Adrenal gland (tissue), 12 donors: ENCODE results near the gene STOML1. TPM values are rescaled to one million over a fixed set of nuclear protein-coding genes. Genes with fewer than 3 reads are reported as not detected.

ENCODE experiments used
- DNase-seq, 7 donors: peaks; one replicate each; pipeline ENCODE4 v3.0.0-alpha.2; 2019 to 2020
- H3K27ac ChIP-seq, 5 donors: fragments of 200-600 bp; sonication (generic) in 4 of 5; 1 replicate in 3 of 5; 2 replicates in 2 of 5; pipeline versions ENCODE4 v1.5.1 to v1.8.0; 2016 to 2020; ENCODE audit warnings: mild to moderate bottlenecking in 1 of 5
- H3K27me3 ChIP-seq: fragments of 200-600 bp; 2 replicates; pipeline ENCODE4 v1.8.0; 2021
- H3K36me3 ChIP-seq, 2 donors: fragments of 200-600 bp; replicated peaks in 1 of 2; 1 replicate in 1 of 2; 2 replicates in 1 of 2; pipeline versions ENCODE4 v1.5.1 to v1.8.0; 2018 to 2022
- H3K4me1 ChIP-seq, 2 donors: fragments of 200-600 bp; replicated peaks in 1 of 2; 1 replicate in 1 of 2; 2 replicates in 1 of 2; pipeline versions ENCODE4 v1.5.1 to v1.8.0; 2018 to 2021
- H3K4me3 ChIP-seq, 4 donors: fragments of 200-600 bp; sonication (generic) in 3 of 4; one replicate each; pipeline ENCODE4 v1.5.1; 2016 to 2018
- H3K9me3 ChIP-seq, 3 donors: fragments of 200-600 bp; sonication (generic) in 1 of 3; replicated peaks in 1 of 3; 1 replicate in 2 of 3; 2 replicates in 1 of 3; pipeline versions ENCODE4 v1.5.1 to v1.8.0; 2016 to 2021
- CTCF ChIP-seq, 6 experiments: fragments of 450-650 bp in 4 of 6; fragments of 200-600 bp in 2 of 6; sonication (generic) in 1 of 6; IDR thresholded peaks; 1 replicate in 5 of 6; 2 replicates in 1 of 6; pipeline versions ENCODE4 v1.5.1 to v1.8.0; 2016 to 2021; ENCODE audit warnings: antibody characterized with exemption in 6 of 6, mild to moderate bottlenecking in 2 of 6, moderate library complexity in 1 of 6
- POLR2A ChIP-seq, 2 donors: fragments of 450-650 bp; IDR thresholded peaks; one replicate each; pipeline ENCODE4 v1.6.1; 2017; ENCODE audit warnings: antibody characterized with exemption in 2 of 2, mild to moderate bottlenecking in 2 of 2, moderate library complexity in 1 of 2
- WGBS, 4 donors: extraction: QIAGEN DNeasy Blood & Tissue Kit in 2 of 4; methylation state at CpG; one replicate each; pipeline versions ENCODE4 v1.1.5 to v1.1.7; 2013 to 2017; 5-methylcytosine and 5-hydroxymethylcytosine counted together
- intact Hi-C, 2 donors: fragments of 100-400 bp; cut with DNase I; formaldehyde crosslinking; loops; one replicate each; pipeline versions ENCODE4 v1.14.1 to v1.15.0; 2022 to 2023
- polyA plus RNA-seq, 3 donors: library from polyadenylated mRNA; stranded (reverse); fragments of 200-250 nt in 2 of 3; fragments of 350-450 nt in 1 of 3; fragmentation: Illumina TruSeq in 1 of 3; extraction: RNeasy Lipid Tissue Mini Kit (QIAGEN cat#74804) in 1 of 3; gene quantifications; one replicate each; pipeline ENCODE4 v1.2.3, GENCODE V29; 2013 to 2014
- total RNA-seq, 9 donors: library from RNA; depleted of rRNA in 4 of 9; stranded (reverse); fragments of >200 nt in 4 of 9; fragments of 120-200 nt in 1 of 9; fragmentation: NEBNext Ultra II Directional in 1 of 9; extraction: Animal tissue kit (Norgen Biotek cat#: 25700) in 1 of 9; gene quantifications; one replicate each; pipeline versions ENCODE4 v1.1.0 to v1.2.4, GENCODE V29; 2013 to 2023
- donor health status: healthy with polysubstance abuse.
- donor health status: Bipolar disorder and iron deficiency.
- donor health status: DM: yes; HTN: yes; CAD: no.
- donor health status: DM: no; HTN: no; CAD: no.
- donor health status: DM: no; HTN: no; CAD: no.
- donor health status: DM: yes; HTN: yes; CAD: no.

Gene STOML1
- total and polyA plus RNA-seq, 12 donors, result 8.6 to 92.2 (median 29.6) TPM

GRCh38 chr15:73959012-73959581 lies 33.0 kb downstream of the STOML1 start:
- H3K4me3 ChIP-seq, result no peak overlapping the region
- intact Hi-C loops, result no loop called here
- peak in 1 of 7 donors; percentile 9 for DNase-seq
- no peaks in the 10 kb centered on the region for H3K9me3 ChIP-seq
- H3K27me3 ChIP-seq, result no peaks in the 10 kb centered on the region
- H3K4me1 ChIP-seq, result no peaks in the 10 kb centered on the region
- TF ChIP-seq POLR2A (IDR thresholded peaks at IDR 0.05) (no peak), CTCF (IDR thresholded peaks at IDR 0.05) (no peak)
- WGBS, 4 donors, result 52 to 62% (median 60%) methylated on average over 8 of the region's 8 CpGs
- no peaks in the 10 kb centered on the region for H3K36me3 ChIP-seq
- H3K27ac ChIP-seq, result no peak overlapping the region

- no peak for TF ChIP-seq POLR2A (IDR thresholded peaks at IDR 0.05)
- no peak for TF ChIP-seq CTCF (IDR thresholded peaks at IDR 0.05)
- Histone ChIP-seq H3K36me3 (no peaks in the 10 kb centered on the region), H3K4me3 (no peak overlapping the region), H3K27ac (no peak overlapping the region), H3K9me3 (no peaks in the 10 kb centered on the region), H3K4me1 (no peaks in the 10 kb centered on the region), H3K27me3 (no peaks in the 10 kb centered on the region)
- no peak for DNase-seq
- intact Hi-C loops, result no loop called here
- 69 to 86% (median 85%) methylated on average over 2 of the region's 2 CpGs for WGBS, 4 donors
Measured at GRCh38 chr15:73957785-73958184, 34.3 kb downstream of the STOML1 start.

GRCh38 chr15:73957276-73957675 lies 34.8 kb downstream of the STOML1 start:
- no peak for DNase-seq
- intact Hi-C loops, result no loop called here
- 77 to 79% (median 78%) methylated on average over 8 of the region's 8 CpGs for WGBS, 4 donors

GRCh38 chr15:73956743-73957135 lies 35.4 kb downstream of the STOML1 start:
- Histone ChIP-seq H3K36me3 (no peaks in the 10 kb centered on the region), H3K9me3 (no peaks in the 10 kb centered on the region), H3K27me3 (no peaks in the 10 kb centered on the region), H3K27ac (no peak overlapping the region), H3K4me1 (peaks cover 6 to 7% of the 10 kb centered on the region in 2 donors), H3K4me3 (no peak overlapping the region)
- TF ChIP-seq POLR2A (IDR thresholded peaks at IDR 0.05), result no peak
- TF ChIP-seq CTCF (IDR thresholded peaks at IDR 0.05), result no peak
- 58 to 79% (median 67%) methylated on average over 9 of the region's 9 CpGs for whole genome bisulfite sequencing, 4 donors
- intact Hi-C loops, result no loop called here
- no peak for DNase-seq

More at GRCh38 chr15:73957276-73957675, 34.8 kb downstream of the STOML1 start:
- H3K27ac ChIP-seq, result no peak overlapping the region
- no peaks in the 10 kb centered on the region for H3K36me3 ChIP-seq
- H3K4me1 ChIP-seq, result peaks cover 1 to 2% of the 10 kb centered on the region in 2 donors
- H3K9me3 ChIP-seq, result no peaks in the 10 kb centered on the region
- H3K27me3 ChIP-seq, result no peaks in the 10 kb centered on the region
- H3K4me3 ChIP-seq, result no peak overlapping the region
- TF ChIP-seq CTCF (IDR thresholded peaks at IDR 0.05) (no peak), POLR2A (IDR thresholded peaks at IDR 0.05) (no peak)
